Muscle of back (tissue), 11 donors: Measurements from ENCODE around the gene TRMT1. TPM values are rescaled to one million over a fixed set of nuclear protein-coding genes. Genes with fewer than 3 reads are reported as not detected.
A peak's percentile ranks its signal among the peaks of the same experiment; 100 is the strongest.

Experiments used
- DNase-seq, 3 donors: peaks; one replicate each; pipeline versions ENCODE4 v3.0.0 to v3.0.0-alpha.2; 2013
- polyA plus RNA-seq, 10 donors: library from polyadenylated mRNA; unstranded; fragments of 120-200 nt; gene quantifications; one replicate each; pipeline ENCODE4 v1.2.1, GENCODE V29; 2013; ENCODE audit not compliant: insufficient read length in 10 of 10

TRMT1 gene
- polyA plus RNA-seq, 10 donors: 16.6 to 38.8 (median 23.8) TPM

GRCh38 chr19:13074378-13074777, 42.2 kb downstream of the TRMT1 start:
- DNase-seq: no peak

- DNase-seq: no peak
Measured at GRCh38 chr19:13073263-13073662, 43.3 kb downstream of the TRMT1 start.

GRCh38 chr19:13072188-13072908, 44.2 kb downstream of the TRMT1 start:
- no peak for DNase-seq

GRCh38 chr19:13071444-13072187, 44.9 kb downstream of the TRMT1 start:
- no peak for DNase-seq

GRCh38 chr19:13070425-13071140, 46.0 kb downstream of the TRMT1 start:
- DNase-seq: no peak

- no peak for DNase-seq
Measured at GRCh38 chr19:13069415-13070359, 46.9 kb downstream of the TRMT1 start.

GRCh38 chr19:13068085-13068846, 48.3 kb downstream of the TRMT1 start:
- DNase-seq: peak in 1 of 3 donors; percentile 78

- DNase-seq: no peak
Measured at GRCh38 chr19:13066933-13067807, 49.4 kb downstream of the TRMT1 start.

GRCh38 chr19:13066226-13066625, 50.3 kb downstream of the TRMT1 start:
- no peak for DNase-seq

GRCh38 chr19:13064092-13064489, 52.4 kb downstream of the TRMT1 start:
- no peak for DNase-seq

- no peak for DNase-seq
Measured at GRCh38 chr19:13063461-13064091, 53.0 kb downstream of the TRMT1 start.

GRCh38 chr19:13062317-13062716, 54.2 kb downstream of the TRMT1 start:
- DNase-seq: no peak

GRCh38 chr19:13060964-13061927, 55.3 kb downstream of the TRMT1 start:
- DNase-seq: peak; percentile 77 to 96 (median 90)

- DNase-seq: peak in 1 of 3 donors; percentile 68
Measured at GRCh38 chr19:13060233-13060963, 56.1 kb downstream of the TRMT1 start.

GRCh38 chr19:13058951-13059660, 57.4 kb downstream of the TRMT1 start:
- DNase-seq: peak in 2 of 3 donors; percentile 63 to 88

- peak in 1 of 3 donors; percentile 81 for DNase-seq
Measured at GRCh38 chr19:13057744-13058143, 58.8 kb downstream of the TRMT1 start.
